ENCODE data around the gene CDK5R2.
A peak's percentile ranks its signal among the peaks of the same experiment; 100 is the strongest.

Gene CDK5R2

GRCh38 chr2:218962859-218963492 lies 3.5 kb downstream of the CDK5R2 start:
- ATAC-seq, result no peak

DNA sequence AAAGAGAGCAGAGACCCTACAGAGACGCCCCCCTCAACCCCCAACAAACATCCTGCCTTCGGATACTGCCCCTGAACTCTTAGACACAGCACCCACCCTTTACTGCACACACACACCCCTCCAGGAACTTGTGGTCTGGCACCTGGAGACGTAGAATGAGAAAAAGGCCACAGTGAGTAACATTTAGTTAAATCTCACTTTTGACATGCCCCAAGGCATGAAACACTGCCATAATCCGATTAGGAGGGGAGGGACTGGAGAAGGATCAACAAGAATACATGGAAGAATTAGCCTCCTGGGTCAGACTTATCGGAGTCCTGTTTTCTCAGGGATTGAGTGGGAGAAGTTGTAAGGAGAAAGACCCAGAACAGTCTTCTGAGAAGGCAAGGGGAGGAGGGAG lies 4.1 kb downstream of the CDK5R2 start:
- no peak for ATAC-seq

GRCh38 chr2:218964041-218964771 lies 4.7 kb downstream of the CDK5R2 start:
- no peak for ATAC-seq

DNA sequence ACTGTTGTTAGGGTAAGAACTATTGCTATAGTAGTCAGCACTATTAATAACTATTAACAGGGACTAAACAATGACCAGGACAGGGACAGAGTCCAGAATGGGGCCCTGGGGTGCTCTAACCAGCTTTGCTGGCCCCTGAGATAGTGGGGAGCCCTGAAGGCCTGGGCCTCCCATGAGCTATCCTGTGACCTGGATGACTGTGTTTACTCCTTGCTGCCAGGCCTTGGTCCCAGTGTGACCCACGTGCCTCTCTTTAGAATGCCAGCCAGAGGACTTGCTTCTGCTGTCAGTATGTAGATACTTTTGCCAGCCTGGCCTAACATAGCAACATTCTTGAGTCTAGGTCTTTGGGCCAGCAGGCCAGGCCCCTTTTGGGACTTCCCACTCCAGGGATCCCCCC lies 11.4 kb downstream of the CDK5R2 start:
- no peak for ATAC-seq

DNA sequence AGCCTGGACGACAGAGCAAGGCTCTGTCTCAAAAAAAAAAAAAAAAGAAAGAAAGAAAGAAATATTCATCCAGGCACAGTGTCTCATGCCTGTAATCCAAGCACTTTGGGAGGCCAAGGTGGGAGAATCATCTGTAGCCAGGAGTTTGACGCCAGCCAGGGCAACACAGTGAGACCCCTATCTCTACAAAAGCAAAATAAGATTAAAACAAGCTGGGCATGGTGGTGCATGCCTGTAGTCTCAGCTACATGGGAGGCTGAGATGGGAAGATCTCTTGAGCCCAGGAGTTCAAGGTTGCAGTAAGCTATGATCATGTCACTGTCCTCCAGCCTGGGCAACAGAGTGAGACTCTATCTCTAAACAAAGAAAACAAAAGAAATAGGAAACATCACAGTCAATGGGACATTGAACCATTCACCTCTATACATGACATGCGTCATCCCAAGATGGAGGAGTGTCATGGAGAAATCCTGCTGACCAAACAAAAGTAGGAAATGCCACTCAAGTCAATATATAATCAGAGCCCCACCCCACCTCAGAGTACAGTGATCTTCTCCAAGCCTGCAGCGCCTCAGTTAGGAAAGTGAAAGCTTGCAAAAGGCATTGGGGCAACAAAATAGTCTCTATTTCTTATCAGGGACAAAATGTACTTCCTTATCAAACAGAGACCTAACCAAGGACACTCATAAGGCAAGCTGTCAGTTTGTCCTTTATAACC lies 15.8 kb downstream of the CDK5R2 start:
- ATAC-seq, result no peak

GRCh38 chr2:218979846-218980734 lies 20.6 kb downstream of the CDK5R2 start:
- ATAC-seq, result peak; percentile 90 to 93

DNA sequence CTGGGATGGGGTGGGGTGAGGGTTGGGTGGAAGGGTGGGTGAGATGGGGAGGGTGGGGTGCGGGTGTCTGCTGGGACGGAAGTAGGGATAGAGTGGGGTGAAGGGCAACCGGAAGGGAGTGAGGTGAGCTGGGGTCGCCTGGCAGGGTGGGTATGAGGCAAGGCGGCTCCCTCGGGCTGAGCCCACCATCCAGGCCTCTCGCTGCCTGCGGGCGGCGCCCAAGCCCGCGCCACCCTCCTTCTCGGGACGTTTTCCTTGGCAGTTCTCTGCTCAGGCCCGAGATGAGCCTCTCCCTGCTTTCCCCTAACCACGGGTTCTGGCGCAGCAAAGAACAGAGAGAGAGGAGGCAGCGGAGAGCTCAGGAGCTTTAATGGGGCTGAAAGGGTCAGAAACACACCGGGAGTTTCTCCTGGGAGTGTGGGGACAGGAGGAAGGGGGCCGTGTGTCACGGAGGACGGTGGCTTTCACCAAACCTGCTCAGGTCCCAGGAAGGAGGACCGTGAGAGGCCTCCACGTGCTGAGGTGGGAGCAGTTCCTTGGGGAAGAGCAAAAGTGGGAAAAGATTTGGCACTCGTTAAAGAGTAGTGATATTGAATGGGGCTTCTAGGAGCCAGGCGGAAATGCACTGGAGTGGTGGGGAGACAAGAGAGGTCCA lies 21.4 kb downstream of the CDK5R2 start:
- no peak for ATAC-seq

DNA sequence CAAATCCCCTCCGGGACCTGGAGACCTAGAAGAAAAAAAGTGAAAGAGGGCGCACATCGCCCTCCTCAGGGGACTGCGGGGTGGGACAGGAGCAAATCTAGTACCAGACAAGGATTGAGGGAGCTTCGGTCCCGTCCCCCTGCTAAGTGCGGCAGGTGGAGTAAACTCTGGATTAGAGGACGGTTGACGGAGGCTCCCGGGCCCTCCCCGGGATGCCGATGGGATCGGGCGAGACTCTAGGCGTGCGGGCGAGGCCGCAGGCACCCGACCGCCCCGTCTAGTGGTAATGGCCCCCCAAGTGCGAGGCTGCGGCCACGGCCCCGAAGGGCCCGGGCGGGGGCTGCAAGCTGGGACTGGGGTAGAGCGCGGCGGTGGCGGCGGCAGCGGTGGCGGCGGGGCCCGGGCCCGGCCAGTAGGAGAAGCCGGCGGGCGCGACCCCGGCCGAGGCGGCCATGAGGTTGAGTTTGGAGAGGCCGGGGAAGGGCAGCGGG lies 22.0 kb downstream of the CDK5R2 start:
- no peak for ATAC-seq

DNA sequence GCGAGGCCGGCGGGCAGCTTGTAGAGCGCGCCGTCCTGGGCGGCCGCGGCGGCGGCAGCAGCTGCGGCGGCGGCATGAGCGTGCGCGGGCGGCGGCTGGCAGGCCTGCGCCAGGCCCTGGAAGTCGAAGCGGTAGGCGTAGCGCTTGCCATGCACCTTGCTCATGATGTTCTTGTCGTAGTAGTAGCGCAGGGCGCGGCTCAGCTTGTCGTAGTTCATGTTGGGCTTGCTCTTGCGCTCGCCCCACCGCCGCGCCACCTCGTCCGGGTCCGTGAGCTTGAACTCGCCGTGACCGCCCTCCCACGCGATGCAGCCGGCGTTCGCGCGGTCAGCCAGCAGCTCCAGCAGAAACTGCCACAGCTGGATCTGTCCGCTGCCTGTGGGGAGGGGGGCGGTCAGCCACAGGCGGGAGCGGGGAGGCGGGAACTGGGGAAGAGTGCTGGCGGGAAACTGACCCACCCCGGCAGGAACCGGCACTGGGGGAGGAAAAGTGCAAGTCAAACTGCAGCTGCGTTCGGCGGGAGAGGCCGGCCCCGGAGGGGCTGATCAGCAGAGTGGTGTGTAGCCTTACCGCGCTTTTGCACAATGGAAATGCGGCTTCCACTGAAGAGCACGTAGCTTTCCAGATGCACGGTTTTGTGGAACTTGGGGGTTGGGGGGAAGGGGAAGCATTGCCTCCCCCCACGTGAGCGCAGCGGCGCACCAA lies 22.6 kb downstream of the CDK5R2 start:
- ATAC-seq, result peak; percentile 23 to 27

- ATAC-seq, result no peak
Measured at GRCh38 chr2:218982586-218983262, 23.3 kb downstream of the CDK5R2 start.

DNA sequence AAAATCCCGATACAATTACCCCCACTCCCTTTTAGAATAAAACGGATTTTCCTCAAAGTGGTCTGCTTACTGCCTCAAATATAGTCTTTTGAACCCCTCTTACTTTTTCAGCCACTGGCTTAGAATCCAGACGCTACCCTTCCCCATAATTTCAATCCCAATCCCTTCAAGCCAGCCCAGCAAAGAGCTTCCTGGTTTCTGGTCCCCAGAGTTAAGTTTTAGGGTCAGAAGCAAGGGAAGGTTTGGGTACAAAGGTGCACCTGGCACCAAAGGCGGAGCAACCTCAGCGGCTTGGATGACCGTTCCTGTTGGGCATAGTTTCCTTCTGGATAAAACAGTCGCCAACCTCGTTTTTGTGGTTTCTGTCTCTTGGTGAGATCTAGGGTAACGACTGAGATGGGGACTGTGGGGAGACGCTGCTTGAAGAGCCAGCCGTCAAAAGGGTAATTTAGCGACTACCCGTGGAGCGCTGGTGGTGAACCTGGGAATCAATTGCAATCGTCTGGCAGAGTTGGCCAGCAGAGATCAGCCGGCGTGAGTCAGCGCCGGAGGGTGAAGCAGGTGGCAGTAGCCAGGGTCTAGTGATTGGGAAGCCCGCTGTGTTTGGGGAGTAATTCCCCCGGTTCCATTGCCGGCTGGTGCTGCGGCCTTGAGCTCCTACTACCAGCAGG lies 23.9 kb downstream of the CDK5R2 start:
- no peak for ATAC-seq

DNA sequence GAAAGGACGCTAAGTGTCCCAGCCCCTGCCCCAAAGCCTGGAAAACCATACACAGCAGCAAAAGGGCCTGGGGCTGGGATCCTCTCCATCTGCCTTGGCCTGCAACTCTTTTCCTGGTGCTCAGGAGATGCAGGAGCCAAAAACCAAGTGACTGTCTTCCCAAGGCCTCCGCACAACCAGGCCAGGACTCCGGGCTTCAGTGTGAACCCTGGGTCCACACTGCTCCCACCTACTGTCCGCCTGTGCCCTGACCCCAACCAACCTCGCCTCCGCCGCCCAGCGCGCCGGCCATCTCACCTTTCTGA lies 24.4 kb downstream of the CDK5R2 start:
- no peak for ATAC-seq

DNA sequence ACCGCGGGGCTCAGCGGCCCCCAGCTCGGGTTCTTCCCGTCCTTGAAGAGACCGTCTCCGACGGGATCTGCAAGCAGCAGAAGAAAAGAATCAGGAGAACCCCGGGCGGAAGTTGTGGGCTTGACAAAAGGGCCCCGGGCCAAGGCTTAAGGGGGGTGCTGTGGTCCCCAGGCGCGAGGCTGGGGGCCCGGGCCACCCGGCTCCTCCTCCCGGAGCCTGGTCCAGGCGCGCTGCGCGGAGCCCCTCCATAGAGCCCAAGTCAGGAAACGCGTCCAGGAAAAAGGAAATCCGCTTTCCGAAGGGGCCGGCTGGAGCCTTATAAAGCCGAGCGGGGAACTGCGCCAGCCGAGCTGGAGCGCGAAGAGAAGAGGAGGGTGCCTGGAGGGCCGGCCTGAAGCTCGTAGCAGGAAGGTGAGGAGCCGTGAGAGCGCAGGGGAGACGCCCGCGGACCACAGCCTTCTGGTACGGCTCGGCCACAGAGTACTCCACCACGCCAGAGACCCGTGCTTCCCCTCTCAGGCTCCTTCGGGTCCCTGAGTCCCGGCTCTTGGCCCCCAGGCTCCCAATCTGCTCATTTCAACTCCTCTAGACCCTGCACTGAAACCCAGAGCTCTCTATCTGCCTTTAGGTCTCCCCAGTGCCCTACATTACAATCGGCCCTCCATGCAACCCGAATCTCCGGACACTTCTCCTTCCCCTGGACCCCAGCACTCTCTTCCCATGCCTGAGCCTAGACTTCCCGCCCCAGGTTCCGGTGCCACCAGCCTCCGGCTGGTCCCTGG lies 25.0 kb downstream of the CDK5R2 start:
- ATAC-seq, result no peak

DNA sequence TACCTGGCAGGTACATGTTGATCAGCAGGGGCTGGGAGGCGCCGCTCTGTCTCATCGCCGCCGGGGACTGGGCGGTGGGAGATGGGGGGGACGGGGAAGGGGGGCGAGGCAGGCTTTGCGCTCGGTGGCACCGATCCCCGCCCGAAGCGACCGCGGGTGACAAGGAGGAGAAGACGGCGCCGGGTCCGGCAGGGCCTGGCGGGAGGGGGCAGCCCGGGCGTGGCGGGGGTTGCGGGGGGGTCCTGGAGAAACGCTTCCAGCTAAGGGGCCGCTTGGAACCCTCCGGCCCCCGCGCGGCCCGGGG lies 25.5 kb downstream of the CDK5R2 start, which contains the start of gene FEV:
Gene FEV, minus strand, starts transcription at position 164 of the 304 bp plus-strand sequence. Its CDS starts 109 bp downstream, at position 55.
- no peak for ATAC-seq

DNA sequence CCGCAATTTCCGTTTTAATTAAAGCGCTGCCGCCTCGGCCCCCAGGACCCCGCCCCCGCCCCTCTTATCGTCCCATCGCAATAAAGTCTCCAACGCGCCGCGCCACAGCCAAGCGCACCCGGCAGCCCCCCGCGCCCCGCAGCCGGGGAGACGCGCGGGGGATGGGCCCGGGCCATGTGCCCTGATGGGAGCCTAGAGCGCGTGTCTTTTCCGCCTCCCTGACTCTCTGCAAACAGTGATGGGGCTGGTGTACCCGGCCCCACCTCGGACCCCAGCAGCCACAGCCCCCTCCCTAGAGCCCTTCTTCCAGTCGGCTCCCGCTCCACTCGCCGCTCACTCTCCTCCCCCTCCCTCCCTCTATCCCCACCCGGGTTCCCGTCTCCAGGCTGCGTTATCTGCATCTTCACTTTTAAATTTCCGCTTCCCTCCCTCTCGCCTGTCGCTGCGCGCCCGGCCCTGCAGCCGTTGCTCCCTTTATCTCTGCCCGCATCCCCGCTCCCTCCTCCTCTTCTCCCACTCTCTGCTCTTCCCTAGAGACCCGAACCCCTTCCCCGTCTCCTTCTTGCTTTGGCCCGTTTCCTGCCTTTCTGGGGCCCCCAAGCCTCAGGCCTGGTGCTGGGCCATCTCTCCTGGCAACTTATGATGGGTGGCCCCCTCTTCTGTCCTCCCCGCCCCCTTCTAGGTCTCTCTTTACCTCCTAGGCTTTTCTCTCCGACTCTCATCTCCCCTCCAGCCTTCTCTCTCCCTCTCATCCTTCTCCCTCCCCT lies 26.0 kb downstream of the CDK5R2 start:
- no peak for ATAC-seq

DNA sequence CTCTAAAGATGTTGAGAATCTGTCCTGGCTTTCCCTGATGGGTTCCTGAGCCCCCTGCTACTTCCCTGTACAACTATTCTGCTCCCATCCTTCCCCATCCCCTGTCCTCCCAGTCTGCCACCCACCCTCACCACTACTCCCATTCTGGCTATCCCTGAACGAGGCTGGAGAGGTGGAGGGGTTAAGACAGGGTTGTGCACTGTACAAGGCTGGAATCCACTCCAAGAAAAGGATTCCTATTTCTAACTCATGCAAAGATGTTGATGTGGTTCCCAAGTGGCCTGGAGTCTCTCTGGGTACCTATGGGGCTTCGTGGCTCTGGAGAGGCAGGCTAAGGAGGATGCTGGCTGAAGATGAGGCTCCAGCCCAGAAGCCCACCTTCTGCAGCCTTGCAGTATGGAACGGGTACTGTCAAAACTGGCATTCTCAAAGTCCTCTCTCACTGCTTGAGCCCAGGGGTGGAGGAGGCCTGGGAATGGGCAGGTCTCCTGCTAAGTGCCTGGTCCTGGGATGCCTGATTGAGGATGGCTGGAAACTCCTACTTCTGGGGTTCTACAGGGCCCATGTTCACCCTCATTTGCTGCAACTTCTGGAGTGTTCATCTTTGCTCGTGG lies 26.8 kb downstream of the CDK5R2 start:
- no peak for ATAC-seq

GRCh38 chr2:218988164-218988563 lies 28.7 kb downstream of the CDK5R2 start:
- ATAC-seq, result no peak

- ATAC-seq, result no peak
Measured at GRCh38 chr2:218988650-218989049, 29.2 kb downstream of the CDK5R2 start.

All from activated CD4-positive, CD25-positive, alpha-beta regulatory T cell treated with anti-CD3 and anti-CD28 coated beads, Interleukin-2, amount 50 U/mL, for 24 hours (primary cell).